NCI-H345 treated with DMSO at 0.1 percent for 48 hours (cell line): ENCODE data around the gene HPS6.
"Not testable (repeated sequence)": the region's sequence is repeated elsewhere in the genome, so short reads cannot be mapped to it uniquely, and the experiment has no call there.

Source experiments
- DNase-seq: peaks from one replicate; lab custom pipeline; 2025; ENCODE audit not compliant: unreplicated experiment; lab: John Stamatoyannopoulos, UW

The HPS6 gene

DNA sequence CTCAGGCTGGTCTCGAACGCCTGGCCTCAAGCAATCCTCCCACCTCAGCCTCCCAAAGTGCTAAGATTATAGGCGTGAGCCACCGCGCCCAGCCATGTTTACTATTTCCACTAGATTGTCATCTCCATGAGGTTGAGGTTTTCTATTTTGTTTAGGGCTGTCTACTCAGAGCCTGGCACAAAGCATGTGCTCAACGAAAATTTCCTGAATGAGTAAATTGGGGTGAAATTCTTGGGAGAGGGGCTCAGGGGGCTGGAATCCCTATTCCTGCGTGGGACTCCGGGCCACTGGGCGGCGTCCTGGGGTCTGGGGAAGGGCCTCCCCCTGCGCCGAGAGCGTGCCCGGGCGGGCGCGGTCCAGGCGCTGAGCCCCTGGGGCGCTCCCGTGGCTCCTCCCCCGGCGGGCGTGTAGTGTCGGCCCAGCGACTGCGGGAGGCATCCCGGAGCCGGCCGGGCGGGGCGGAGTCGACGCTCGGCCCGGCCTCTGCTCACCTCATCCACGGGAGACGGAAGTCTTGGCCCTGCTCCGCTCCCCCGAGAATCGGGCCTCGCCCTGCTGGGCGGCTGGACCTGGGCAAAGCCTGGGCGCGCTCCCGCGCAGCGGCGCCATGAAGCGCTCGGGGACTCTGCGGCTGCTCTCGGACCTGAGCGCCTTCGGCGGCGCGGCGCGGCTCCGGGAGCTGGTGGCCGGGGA, at the start of gene HPS6:
HPS6 (plus strand) TSS at position 482 of the 693 bp plus-strand sequence; CDS start at position 608, 126 bp downstream.
- peak; percentile 41 for DNase-seq

DNA sequence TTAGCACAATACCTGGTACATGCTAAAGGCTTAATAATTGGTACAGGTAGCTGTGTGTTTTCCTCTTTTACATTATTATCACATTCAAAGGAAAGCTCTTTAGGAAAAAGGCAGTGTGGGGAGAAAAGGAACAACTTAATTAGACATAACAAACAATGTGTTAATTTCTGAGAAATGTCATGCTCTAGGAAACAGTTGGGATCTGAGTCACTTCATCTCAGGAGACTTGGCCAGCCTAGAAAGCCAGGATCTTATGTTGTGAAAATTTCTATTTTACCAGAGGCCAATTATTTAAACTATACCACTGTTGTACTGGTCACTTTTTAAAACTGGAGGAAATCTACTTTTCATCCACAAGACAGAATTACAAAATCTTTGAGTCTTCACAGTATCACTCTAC, 48.7 kb upstream of the HPS6 start:
- no peak for DNase-seq

GRCh38 chr10:102017295-102017694, 47.9 kb upstream of the HPS6 start:
- DNase-seq = no peak

- DNase-seq = no peak
Observed at GRCh38 chr10:102020938-102021337, 44.2 kb upstream of the HPS6 start.

DNA sequence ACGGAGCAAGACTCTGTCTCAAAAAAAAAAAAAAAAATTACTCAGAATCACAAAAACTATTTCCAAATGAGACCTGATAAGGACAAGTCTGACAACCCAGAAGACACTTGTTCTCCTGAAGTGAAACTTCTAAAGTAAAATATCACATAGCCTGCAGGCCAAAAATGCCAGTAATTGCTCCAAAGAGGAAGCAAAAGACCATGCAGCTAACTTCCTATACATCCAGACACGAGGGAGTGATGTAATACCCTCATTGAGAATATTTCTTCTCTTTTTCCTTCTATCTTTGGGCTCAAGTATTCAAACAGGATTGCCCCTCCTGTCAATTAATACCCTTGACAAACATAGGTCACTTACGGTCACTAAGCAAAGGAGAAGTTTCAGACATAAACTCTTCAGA, 40.4 kb upstream of the HPS6 start:
- no peak for DNase-seq

DNA sequence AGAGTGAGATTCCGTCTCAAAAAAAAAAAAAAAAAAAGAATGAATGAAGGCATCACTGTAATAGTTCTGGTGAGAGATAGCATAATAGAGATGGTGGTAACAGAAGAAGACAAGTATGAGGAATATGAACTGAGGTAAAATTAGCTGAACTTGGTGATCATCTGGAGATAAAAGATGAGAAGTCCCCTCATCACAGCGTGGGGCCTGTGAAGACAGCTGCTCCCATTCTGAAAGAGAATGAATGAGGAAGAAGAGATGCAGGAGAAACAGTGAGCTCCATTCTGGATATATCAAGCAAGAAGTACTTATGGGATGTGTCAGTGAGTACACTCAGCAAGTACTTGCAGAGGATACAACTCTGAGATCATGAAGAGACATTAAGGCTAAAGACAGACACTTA, 37.9 kb upstream of the HPS6 start:
- DNase-seq = no peak

DNA sequence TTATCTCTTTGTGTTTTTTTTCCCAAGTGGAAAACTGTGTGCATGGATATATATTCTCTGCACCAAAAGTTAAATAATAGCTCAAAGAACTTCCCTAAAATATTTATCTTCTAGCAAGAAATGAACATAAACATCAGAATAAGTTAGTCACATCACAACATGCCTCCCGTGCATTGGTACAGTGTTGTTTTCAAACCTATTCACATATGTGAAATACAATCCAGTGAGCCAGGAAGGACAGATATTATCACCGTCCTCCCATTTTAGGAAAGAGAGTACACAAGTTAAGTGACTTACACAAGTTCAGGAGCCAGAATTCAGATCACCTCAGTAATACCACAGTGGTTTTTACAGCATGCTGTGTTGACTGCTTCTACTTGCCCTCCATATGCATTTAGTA, 31.4 kb upstream of the HPS6 start:
- no peak for DNase-seq

DNA sequence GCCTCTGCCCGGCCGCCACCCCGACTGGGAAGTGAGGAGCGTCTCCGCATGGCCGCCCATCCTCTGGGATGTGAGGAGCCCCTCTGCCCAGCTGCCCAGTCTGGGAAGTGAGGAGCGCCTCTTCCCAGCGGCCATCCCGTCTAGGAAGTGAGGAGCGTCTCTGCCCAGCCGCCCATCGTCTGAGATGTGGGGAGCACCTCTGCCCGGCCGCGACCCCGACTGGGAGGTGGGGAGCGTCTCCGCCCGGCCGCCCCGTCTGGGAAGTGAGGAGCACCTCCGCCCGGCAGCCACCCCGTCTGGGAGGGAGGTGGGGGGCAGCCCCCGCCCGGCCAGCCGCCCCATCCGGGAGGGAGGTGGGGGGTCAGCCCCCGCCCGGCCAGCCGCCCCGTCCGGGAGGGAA, 29.3 kb upstream of the HPS6 start:
- not testable (repeated sequence) for DNase-seq

DNA sequence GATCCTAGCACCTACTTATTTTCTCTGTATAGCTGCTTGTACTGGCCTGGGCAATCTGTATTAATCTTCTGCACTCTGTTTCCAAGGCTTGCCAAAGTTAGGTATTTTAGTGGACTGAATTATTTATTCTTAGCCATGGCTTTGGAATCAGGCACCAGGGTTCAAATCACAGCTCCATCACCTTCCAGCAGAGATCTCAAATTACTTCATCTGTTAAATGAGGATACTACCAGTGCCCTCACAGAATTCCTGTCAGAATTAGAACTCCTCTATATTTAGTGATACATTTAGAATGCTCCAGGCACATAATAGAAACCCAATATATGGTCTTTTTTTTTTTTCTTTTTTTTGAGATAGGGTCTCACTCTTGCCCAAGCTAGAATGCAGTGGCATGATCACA, 26.7 kb upstream of the HPS6 start:
- no peak for DNase-seq

- DNase-seq = no peak
Observed at GRCh38 chr10:102040305-102041050, 24.7 kb upstream of the HPS6 start.

GRCh38 chr10:102045292-102045691, 19.9 kb upstream of the HPS6 start:
- DNase-seq = no peak

GRCh38 chr10:102046095-102046494, 19.1 kb upstream of the HPS6 start:
- no peak for DNase-seq

DNA sequence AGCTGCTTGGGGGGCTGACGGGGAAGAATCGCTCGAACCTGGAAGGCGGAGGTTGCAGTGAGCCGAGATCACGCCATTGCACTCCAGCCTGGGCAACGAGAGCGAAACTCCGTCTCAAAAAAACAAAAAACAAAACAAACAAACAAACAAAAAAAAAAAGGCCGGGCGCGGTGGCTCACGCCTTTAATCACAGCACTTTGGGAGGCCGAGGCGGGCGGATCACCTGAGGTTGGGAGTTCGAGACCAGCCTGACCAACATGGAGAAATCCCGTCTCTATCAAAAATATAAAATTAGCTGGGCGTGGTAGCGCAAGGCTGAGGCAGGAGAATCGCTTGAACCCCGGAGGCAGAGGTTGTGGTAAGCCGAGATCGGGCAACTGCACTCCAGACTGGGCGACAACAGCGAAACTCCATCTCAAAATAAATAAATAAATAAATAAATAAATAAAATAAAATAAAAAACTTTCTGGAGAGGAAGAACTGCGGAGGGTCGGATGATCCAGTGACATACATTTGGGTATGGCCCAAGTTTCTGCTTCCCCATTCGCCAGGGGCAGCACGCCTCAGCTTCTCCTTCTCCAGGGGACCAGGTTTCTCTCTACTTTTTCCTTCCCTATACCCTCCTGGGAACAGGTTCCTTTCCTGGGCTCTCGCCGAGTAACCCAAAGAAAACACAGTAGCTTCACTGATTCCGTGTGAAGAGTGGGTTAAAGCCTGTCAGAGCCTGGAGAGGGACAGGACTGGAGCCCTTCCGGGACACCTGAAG, 10.1 kb upstream of the HPS6 start:
- not testable (repeated sequence) for DNase-seq

DNA sequence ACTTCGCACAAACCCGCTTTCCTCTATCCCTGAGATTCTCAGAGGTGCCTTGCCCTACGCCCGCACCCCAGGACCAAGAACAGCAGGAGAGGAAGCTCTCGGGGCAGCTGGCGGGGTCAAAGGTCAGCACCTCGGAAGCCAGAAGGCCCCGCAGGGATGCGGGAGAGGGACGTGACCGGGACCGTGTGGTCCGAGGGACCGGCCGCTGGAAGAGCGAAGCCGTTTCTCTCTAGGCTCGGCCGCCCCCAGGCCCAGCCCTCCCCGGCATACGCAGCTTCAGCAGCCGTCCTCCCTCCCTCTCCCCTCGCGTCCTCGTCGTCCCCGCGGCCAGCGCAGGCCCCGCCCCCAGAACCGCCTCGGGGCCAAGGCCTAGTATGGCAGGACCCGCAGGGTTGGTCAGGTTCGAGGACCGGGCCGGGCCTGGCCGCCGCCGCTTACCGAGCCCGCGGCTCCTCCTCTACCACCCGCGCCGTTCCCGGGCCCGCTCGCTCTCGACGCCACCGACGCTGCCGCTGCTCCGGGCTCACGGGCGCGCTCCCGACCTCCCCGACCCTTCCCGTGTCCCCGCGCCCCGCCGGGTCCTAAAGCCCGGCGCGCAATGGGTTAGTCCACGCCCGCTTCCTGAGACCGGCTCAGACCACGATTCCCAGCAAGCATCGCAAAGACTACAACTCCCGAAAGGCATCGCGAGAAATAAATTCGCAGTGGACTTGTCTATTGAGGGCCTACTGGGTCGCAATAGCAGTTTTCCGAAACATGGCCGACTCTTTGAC, 9.3 kb upstream of the HPS6 start, which contains the start of gene ARMH3:
ARMH3 (minus strand) TSS at position 527 of the 773 bp plus-strand sequence. CDS start 16,059 bp downstream, outside the sequence.
- peak; percentile 84 for DNase-seq

DNA sequence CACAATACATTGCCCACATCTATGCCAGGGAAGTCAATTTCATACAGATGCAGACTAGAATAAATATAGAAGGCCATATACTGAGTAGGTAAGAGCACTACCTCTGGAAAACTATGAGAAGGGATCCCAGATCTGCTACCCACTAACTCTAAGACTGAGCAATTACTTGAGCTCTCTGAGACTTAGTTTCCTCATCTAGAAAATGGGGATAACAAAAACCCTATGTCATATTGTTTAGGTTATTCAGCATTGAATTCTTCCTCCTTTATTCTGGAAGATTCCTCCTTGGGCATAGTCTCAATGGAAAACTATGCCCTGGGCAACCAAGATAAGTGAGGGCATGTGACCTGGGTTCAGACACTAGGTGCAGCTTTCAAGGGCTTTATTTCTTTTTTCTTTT, 5.2 kb upstream of the HPS6 start:
- DNase-seq = no peak

GRCh38 chr10:102064503-102064867, 664 bp upstream of the HPS6 start:
- DNase-seq = no peak

- no peak for DNase-seq
Observed at GRCh38 chr10:102065561-102066398, 631 bp downstream of the HPS6 start.

DNA sequence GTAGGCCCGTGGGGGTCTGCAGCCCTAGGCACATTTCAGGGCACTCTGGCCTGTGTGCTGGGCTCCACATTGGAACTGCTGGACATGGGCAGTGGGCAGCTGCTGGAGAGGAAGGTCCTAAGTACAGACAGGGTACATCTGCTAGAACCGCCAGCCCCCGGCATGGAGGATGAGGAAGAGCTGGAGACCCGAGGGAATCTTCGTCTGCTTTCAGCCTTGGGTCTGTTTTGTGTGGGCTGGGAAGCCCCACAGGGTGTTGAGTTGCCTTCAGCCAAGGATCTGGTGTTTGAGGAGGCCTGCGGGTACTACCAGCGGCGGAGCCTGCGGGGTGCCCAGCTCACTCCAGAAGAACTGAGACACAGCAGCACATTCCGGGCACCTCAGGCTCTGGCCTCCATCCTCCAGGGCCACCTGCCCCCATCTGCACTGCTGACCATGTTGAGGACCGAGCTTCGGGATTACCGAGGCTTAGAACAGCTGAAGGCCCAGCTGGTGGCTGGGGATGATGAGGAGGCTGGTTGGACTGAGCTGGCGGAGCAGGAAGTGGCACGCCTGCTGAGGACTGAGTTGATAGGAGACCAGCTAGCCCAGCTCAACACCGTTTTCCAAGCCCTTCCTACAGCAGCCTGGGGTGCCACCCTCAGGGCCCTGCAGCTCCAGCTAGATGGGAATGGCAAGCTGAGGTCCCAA, 1.4 kb downstream of the HPS6 start:
- no peak for DNase-seq

DNA sequence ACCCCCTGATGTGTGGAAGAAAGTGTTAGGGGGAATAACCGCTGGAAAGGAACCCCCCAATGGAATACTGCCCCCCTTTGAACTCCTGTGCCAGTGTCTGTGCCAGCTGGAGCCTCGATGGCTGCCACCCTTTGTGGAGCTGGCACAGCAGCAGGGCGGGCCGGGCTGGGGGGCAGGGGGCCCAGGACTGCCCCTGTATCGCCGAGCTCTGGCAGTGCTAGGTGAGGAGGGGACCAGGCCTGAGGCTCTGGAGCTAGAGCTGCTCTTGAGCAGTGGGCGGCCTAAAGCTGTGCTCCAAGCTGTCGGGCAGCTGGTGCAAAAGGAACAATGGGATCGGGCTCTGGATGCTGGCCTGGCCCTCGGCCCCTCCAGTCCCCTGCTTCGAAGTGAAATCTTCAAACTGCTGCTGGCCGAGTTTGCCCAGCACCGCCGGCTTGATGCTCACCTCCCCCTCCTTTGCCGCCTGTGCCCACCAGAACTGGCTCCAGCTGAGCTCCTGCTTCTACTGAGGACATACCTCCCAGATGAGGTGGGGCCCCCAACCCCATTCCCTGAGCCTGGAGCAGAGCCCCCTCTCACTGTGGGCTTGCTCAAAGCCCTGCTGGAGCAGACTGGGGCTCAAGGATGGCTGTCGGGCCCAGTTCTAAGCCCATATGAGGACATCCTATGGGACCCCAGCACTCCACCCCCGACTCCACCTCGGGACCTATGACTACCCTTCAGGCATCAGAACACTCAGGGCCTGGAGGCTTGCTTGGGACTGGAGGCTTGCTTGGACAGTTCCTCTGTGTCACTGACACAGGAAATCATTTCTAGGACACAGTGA, 2.2 kb downstream of the HPS6 start:
- DNase-seq = no peak
